ENCODE measurements around the gene HDAC5.
"Not testable (repeated sequence)": the region's sequence is repeated elsewhere in the genome, so short reads cannot be mapped to it uniquely, and the experiment has no call there.

Gene HDAC5

GRCh38 chr17:44133918-44134476 lies 10.6 kb upstream of the HDAC5 start:
- no peak for DNase-seq (ENCODE audit: low read depth in 3 of 3)

DNA sequence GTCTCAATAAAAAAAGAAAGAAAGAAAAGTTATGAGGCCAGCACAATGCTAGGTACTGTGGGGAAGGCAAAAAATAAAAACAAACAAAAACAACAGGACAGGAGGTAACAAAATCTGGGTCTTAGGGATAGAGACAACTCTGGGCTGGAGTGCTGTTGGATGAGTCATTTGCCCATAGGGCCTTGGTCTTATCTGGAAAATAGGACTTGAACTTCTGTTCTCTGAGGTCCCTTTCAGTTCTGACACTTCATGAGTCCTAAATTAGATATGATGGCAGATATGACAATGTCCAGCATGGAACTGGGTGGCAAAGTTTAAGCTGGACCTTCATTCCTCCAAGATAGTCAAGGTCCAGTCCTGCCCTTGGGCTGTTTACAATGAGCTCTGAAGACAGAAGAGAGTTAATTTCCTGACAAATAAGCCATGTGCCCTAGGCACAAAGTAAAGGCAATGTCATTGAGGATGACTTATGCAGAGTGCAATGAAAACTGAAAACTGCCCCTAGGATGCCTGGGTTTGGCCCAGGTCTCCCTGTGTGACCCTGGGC lies 8.9 kb upstream of the HDAC5 start:
- DNase-seq (ENCODE audit: low read depth in 3 of 3), result no peak

GRCh38 chr17:44131372-44131771 lies 7.9 kb upstream of the HDAC5 start:
- DNase-seq (ENCODE audit: low read depth in 3 of 3), result not testable (repeated sequence)

- no peak for DNase-seq (ENCODE audit: low read depth in 3 of 3)
Measured at GRCh38 chr17:44130693-44131349, 7.4 kb upstream of the HDAC5 start.

DNA sequence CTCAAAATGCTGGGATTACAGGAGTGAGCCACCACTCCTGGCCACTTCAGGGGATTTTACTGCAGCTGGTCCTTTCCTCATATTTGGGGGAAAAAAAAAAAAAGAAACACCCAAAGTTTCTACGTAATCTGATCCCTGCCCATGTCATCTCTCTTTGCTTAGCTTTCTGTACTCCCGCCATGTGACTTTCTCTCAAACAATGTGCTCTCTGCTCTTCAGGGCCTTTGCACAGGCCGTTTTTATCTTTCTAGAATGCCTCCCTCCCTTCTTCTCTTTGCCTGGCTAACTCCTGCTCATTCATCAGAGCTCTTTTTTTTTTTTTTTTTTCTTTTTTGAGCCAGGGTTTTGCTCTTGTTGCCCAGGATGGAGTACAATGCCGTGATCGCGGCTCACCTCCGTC lies 4.9 kb upstream of the HDAC5 start:
- no peak for DNase-seq (ENCODE audit: low read depth in 3 of 3)

- DNase-seq (ENCODE audit: low read depth in 3 of 3), result no peak
Measured at GRCh38 chr17:44124118-44124438, 637 bp upstream of the HDAC5 start.

GRCh38 chr17:44122816-44123355 lies 555 bp downstream of the HDAC5 start:
- no peak for DNase-seq (ENCODE audit: low read depth in 3 of 3)

- DNase-seq (ENCODE audit: low read depth in 3 of 3), result no peak
Measured at GRCh38 chr17:44121997-44122815, 1.2 kb downstream of the HDAC5 start.

DNA sequence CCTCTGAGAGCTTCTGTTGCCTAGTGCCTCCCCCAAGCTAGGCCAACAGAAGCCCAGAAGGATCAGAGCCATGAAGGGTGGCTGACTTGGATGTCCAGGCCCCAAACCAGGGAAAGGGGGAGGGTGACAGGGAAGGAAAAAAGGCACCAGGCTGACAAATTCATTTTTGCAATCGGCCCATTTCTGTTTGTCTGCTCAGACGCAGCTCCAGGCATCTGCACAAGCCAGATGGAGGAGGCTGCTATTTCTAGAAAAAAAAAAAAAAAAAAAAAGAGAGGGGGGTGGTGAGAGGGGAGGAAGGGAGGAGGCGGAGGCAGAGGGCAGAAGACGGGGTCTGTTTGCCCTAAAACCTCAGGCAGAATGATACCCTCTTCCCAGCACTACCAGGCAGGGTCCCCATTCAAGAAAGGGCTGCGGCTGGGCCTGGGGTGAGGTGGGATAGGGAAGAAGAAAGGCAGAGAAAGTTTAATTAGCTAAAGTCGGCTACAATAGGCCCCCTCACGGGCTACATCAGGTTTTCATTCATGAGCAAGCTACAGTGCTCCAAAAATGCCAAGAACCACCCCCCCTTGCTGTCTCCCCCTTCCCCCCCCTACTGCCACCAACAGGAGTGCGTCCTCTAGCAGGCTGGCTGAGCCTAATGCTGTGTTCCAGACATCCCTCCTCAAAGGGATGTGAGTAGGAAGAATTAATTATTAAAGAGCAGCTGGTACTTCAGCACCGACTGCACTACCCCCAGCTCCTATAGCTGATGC lies 2.4 kb downstream of the HDAC5 start:
- no peak for DNase-seq (ENCODE audit: low read depth in 3 of 3)

DNA sequence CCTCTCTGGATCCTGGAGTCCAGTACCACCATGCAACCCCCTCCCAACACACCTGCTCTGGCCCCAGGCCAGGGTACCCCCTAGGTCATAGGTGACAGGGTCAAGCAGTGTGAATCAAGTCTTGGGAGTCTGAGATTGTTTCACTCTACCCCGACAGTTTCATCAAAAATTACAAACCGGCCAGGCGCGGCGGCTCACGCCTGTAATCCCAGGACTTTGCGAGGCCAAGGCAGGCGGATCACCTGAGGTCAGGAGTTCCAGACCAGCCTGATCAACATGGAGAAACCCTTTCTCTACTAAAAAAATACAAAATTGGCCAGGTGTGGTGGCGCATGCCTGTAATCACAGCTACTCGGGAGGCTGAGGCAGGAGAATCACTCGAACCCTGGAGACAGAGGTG lies 3.2 kb downstream of the HDAC5 start:
- DNase-seq (ENCODE audit: low read depth in 3 of 3), result not testable (repeated sequence)

DNA sequence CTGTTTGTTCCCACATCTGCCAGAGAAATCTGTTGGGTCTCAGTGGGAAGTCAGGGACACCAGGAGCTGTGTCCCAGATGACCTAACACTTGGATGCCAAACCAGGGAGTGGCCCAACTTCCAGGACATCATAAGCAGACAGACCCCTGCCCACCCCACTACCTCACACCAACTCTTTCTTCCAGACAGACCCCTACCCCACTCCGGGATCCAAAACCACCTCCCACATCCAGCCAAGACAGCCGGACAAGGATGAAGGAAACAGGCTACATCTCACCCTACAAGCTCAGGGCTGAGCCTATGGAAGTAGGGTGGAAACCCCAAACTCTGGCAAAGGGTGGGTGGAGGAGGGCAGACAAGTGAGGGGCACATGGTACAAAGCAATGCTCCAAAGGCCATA lies 3.6 kb downstream of the HDAC5 start:
- no peak for DNase-seq (ENCODE audit: low read depth in 3 of 3)

DNA sequence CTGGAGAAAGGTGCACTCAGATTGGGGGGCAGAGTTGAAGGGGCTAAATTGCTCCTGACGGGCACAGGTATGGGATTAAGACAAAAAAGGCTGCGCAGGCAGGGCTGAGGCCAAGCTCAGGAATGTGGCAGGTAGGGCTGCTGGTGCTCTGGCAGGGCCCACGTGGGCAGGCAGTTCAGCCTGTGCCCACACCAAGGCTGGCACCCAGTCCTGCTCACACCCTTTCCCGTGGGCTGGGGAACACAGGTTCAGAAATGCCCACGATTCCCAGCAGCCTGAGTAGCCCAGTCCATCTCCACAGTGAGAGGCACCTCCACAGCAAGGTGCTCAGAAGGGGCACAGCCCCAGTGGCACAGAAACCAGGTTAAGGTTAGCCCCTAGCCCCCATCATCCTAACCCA lies 4.4 kb downstream of the HDAC5 start:
- no peak for DNase-seq (ENCODE audit: low read depth in 3 of 3)

DNA sequence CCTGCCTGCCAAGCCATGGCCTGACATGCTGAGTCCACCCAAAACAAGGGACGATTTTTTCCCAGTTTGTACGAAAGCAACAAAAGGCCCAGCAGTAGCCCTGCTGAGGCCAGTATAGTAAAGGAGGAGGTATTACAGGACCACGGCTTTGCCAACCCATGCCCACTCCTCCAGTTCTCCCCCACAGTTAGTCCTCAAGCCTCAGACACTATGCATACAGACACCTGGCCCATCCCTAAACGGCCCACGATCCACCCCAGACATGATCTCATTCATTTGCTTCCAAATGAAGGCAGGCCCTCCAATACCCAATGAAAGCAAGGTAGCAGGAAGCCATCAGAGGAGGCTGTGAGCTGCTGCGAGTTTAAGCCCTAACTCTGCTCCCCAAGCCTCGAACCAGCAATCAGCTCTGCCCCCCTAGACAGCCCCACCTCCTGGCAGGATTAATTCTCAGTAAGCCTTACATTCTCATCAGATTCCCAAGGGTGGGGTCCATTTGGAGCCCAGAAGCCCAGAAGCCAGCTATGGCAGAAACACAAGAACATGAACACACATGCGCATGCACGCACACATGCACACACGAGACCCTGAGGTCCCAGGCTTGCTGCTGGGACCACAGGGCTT lies 4.9 kb downstream of the HDAC5 start:
- no peak for DNase-seq (ENCODE audit: low read depth in 3 of 3)

- DNase-seq (ENCODE audit: low read depth in 3 of 3), result no peak
Measured at GRCh38 chr17:44117351-44117750, 6.1 kb downstream of the HDAC5 start.

- DNase-seq (ENCODE audit: low read depth in 3 of 3), result no peak
Measured at GRCh38 chr17:44115585-44116415, 7.6 kb downstream of the HDAC5 start.

- no peak for DNase-seq (ENCODE audit: low read depth in 3 of 3)
Measured at GRCh38 chr17:44113868-44114840, 9.3 kb downstream of the HDAC5 start.

DNA sequence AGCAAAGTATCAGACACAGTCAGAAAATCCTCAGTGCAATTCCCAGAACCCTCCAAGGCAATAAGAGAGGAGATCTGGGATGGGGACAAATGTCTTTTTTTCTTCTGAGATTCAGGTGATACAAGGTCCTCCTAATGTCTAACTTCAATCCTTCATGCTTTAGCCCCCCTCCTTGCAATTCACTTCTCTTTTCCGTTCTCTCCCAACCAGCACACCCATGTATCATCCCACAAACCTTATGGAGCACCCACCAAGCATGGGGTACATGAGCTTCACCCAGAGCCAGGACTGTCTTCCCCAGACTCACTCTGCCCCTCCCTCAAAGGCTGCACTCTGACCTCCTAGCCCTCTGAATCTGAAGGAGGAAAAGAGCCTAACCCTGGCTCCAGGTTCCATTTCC lies 10.1 kb downstream of the HDAC5 start:
- no peak for DNase-seq (ENCODE audit: low read depth in 3 of 3)

DNA sequence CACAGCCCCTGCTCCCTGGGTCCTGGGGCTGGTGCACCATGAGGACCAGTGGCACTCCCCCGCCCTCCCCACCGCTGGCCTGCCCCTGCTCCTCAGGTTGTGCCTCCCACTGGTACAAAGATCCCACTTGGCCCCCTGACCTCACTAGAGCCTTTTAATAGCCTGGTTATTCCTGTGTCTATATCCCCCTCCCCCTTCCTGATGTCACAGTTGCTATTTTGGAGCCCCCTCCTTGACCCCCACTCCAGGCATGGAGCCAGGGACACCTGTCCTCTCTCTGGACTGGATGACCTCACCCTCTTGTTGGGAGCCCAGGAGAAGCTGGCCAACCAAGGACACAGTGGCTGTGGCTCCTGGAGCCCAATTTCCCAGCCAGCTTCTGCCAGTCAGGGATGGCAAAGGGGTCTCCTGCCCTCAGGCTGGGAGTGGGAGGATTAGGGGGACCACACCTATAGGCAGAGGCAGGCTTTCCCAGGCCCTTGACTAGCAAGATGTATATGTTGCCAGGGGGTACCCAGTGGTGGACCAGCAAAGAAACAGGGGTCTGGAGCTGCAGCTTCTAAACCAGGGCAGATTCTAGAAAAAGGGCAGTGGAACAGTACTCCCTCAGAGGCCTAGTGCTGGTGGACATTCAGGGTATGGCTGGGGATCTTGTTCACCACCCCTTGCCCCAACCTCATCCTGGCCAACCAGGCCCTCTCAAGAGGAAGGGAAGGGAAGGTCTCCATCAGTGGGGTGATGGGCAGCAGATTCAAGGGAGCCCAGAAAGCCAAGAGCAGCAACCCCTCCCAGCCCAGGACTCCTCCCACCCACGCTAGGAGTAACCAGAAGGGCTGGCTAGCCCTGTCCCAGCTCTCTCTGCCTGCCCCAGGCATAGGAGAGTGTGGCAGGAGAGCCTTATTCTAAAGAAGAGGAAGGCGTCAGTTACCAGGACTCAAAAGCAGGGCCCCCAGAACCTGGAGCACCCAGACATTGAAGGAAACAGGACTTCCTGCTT lies 10.9 kb downstream of the HDAC5 start:
- DNase-seq (ENCODE audit: low read depth in 3 of 3), result no peak

Data from stimulated activated CD4-positive, alpha-beta T cell treated with anti-CD3 and anti-CD28 coated beads, TNF-alpha, amount 100 ng/mL, for 4 hours (primary cell).